GM10248 (cell line): Measurements from ENCODE around the gene KRT71.

ENCODE experiments used
- CTCF ChIA-PET: fragments of 300-600 bp; sonication (Branson Sonifier 250); formaldehyde crosslinking; extraction: SDS; loops from one replicate; lab custom pipeline; 2021; ENCODE audit warnings: antibody characterized with exemption; lab: Yijun Ruan, JAX
- POLR2A ChIA-PET: fragments of 350-650 bp; sonication (Branson Sonifier 250); formaldehyde crosslinking; extraction: SDS; loops from one replicate; lab custom pipeline; 2020; ENCODE audit warnings: antibody characterized with exemption; lab: Yijun Ruan, JAX
- DNase-seq: peaks from one replicate; pipeline ENCODE4 v3.0.0; 2012; ENCODE audit errors: extremely low spot score
- TF ChIP-seq, protein P1 (sequence below): IDR thresholded peaks from 2 replicates; pipeline ENCODE4 v1.5.1; 2012; ENCODE audit warnings: mild to moderate bottlenecking, low read depth; ENCODE audit errors: extremely low read depth, missing control alignments, control extremely low read depth

KRT71 gene

DNA sequence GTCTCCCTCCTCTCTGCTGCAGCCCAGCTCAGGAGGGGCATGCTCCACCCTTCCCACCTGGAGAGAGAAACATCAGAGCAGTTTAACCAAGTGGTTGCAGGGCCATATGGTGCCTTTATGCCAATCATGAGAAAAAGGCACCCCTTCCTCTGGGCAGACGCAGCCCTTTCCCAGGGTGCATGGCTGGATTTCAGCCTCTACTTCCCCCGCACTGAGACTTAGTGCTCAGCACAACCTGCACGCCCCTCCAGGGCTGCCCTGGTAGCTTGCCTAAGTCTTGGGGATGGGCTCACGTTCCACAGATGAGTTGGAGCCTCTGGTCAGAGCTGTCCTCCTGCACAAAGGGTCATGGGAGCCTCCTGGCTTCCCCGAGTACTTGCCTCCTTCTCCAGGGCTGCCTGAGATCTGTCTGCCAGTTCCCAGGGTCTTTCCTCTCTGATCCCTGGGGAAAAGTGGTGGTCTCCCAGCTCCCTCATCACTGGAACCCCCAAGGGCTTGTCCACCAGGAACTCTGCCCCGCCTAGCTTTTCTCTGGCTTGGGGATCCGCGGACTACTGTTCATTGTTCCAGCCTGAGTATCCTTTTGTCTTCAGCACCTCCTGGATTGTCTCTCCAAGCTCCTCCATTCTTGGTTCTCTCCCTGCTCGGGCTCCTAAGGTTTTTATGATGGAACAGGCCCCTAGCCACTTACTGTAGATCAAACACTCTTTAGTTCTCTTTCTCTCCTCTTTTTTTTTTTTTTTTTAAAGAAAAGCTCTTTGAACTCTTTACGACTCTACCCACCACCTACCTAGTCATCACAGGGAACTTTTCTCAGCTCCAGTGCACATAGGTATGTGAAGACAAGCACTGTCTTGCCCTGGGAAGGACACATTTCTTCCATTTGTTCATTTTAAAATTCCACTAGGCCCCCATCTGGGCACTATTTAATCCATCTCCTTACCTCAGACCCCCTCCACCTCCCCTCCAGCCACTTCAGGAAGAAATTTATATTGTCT is 26.8 kb upstream of the KRT71 start:
- CTCF ChIA-PET: interaction anchor here (0.7 to 1.7 kb wide), 4 partner anchors 9 to 401 kb away, joined by 3 to 5 read pairs (median 4); no protein-coding TSS in a partner anchor
- POLR2A ChIA-PET: no interaction called here
- TF ChIP-seq, protein P1, sequence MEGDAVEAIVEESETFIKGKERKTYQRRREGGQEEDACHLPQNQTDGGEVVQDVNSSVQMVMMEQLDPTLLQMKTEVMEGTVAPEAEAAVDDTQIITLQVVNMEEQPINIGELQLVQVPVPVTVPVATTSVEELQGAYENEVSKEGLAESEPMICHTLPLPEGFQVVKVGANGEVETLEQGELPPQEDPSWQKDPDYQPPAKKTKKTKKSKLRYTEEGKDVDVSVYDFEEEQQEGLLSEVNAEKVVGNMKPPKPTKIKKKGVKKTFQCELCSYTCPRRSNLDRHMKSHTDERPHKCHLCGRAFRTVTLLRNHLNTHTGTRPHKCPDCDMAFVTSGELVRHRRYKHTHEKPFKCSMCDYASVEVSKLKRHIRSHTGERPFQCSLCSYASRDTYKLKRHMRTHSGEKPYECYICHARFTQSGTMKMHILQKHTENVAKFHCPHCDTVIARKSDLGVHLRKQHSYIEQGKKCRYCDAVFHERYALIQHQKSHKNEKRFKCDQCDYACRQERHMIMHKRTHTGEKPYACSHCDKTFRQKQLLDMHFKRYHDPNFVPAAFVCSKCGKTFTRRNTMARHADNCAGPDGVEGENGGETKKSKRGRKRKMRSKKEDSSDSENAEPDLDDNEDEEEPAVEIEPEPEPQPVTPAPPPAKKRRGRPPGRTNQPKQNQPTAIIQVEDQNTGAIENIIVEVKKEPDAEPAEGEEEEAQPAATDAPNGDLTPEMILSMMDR: no peak
- no peak for DNase-seq

DNA sequence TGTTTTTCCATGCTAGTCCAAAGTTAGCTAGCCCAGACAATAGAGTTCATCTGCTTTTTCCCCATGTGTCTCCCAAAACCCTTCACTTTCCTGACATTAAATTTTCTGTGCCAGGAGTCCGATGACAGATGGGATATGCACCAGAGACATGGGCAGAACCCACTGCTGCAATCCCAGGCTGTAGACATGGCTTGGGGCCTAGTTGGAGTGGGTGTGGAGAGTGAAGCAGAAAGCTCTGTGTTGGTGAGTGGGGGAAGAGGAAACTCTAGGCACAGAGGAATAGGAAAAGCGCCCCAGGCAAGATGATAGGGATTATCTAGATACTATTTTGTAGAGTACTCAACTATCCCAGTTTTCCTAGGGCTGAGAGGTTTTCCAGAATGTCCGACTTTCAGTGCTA is 25.5 kb upstream of the KRT71 start:
- ChIA-PET POLR2A (no interaction called here), CTCF (interaction anchor here (1.0 to 1.3 kb wide), 3 partner anchors 9 to 307 kb away, joined by 3 to 4 read pairs (median 4); no protein-coding TSS in a partner anchor)
- TF ChIP-seq, protein P1: no peak
- no peak for DNase-seq

DNA sequence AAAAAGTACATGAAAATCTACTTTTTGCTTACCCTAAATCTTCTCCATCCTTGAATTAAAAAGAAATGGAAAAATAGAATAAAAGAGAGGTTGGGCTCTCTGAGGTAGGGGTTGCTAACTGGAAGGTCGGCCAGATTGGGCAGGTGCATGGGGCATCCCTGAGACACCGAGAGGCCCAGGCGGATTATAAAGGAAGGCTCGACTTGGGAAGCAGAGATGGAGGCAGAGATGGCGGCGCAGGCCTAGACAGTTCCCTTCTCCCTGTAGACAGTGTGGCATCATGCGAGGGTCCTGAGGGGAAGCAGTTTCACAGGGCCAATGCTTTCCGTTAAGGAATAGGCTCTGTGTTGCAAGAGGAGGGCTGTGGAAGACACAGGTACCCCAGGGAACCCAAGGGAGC is 24.4 kb upstream of the KRT71 start:
- ChIA-PET POLR2A (no interaction called here), CTCF (no interaction called here)
- DNase-seq: no peak
- TF ChIP-seq, protein P1: no peak

DNA sequence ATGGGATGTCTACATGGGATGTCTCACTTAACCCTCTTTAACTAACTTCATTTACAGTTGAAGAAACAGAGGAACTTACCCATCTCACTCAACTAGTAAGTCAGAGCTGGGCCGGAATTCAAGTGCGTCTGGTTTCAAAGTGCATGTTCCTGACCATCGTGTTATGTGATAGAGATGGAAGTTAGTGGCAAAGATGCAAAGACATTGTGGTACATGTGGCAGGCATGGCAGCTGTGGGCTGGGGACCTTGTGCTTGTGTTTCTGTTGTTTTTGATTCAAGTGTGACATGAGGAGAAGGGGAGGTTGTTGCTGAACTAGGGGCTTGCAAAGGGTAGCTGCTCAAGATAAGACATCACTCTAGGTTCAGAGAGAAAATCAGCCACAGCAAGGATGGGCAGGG is 23.0 kb upstream of the KRT71 start:
- CTCF ChIA-PET: no interaction called here
- POLR2A ChIA-PET: no interaction called here
- TF ChIP-seq, protein P1: no peak
- DNase-seq: no peak

DNA sequence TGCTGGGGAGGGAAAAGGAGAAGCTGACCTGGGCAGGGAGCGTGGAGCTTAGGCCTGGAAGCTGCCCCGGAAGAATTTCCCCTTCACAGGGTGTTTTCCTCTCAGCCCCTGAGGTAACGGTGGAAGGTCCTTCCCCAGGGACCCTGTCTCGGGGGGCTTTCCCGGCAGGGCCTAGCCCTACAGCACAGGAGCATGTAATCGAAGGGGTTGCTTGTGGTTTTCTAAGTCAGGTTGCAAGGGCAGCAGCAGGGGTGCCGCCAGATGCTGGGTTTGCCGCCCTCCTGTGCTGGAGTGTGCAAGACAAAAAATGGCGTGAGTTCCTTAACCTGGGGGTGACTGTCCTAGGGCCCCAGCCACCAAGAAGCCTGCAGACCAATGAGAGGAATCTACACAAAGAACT is 22.3 kb upstream of the KRT71 start:
- TF ChIP-seq, protein P1: no peak
- ChIA-PET CTCF (interaction anchor here (3.0 kb wide), 1 partner anchor 15 kb away, joined by 7 read pairs; no protein-coding TSS in a partner anchor), POLR2A (no interaction called here)
- DNase-seq: no peak

DNA sequence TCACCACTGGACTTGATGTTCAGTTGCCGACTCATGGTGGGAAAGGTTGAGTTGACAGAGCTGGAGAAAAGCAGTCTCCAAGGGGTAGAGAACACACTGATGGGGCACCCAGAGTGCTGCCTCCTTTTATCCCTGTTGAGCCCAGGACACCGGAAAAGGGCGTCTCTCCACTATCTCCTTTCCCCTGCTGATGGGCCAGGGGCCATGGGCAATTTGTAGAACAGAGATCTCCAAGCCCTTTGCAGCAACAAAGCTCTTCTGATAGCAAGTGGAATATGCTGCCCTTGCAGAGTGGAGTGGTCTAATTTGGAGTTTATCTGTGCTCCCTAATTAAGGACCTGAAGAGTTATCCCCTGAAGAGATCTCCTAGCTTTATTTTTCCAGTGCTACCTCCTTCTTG is 20.8 kb upstream of the KRT71 start, which contains the start of gene KRT74:
Gene KRT74 (minus strand): TSS at position 101 of the 400 bp plus-strand sequence. CDS start 66 bp downstream, at position 35.
- TF ChIP-seq, protein P1: no peak
- ChIA-PET CTCF (interaction anchor here (1.3 to 3.0 kb wide), 2 partner anchors 16 to 24 kb away, joined by 3 to 7 read pairs; no protein-coding TSS in a partner anchor), POLR2A (no interaction called here)
- no peak for DNase-seq
